K562 (cell line): ENCODE data around the gene ZNF541.

Experiments
- CBX1 ChIP-seq: sonication (generic); IDR thresholded peaks from 2 replicates; pipeline ENCODE4 v1.6.1; 2016; ENCODE audit warnings: antibody characterized with exemption, low read depth, mild to moderate bottlenecking
- CHD4 ChIP-seq: fragments of 200-600 bp; sonication (generic); IDR thresholded peaks from 3 replicates; pipeline ENCODE4 v1.6.1; 2012; ENCODE audit warnings: low read depth, mild to moderate bottlenecking, mixed read lengths, low read length, inconsistent platforms; ENCODE audit not compliant: insufficient read depth, insufficient replicate concordance, poor library complexity, severe bottlenecking
- ETV6 ChIP-seq, 3 experiments: fragments of 150-350 bp in 1 of 3; sonication (generic) in 1 of 3; formaldehyde crosslinking in 1 of 3; IDR thresholded peaks; 2 replicates each; pipeline versions ENCODE4 v1.6.1 to v1.8.0; 2014 to 2022; ENCODE audit warnings: borderline replicate concordance in 2 of 3, low read depth in 2 of 3, antibody characterized with exemption in 1 of 3, low read length in 1 of 3, mild to moderate bottlenecking in 1 of 3, missing genetic modification reagents in 1 of 3
- EZH2 ChIP-seq: IDR thresholded peaks from 2 replicates; pipeline ENCODE4 v1.6.1; 2012; ENCODE audit warnings: low read depth, mild to moderate bottlenecking, inconsistent platforms, low read length, borderline replicate concordance
- HCFC1 ChIP-seq: IDR thresholded peaks from 2 replicates; pipeline ENCODE4 v1.6.1; 2012; ENCODE audit warnings: low read depth, low read length, improper control_type of control experiment
- KDM1A ChIP-seq, 2 experiments: fragments of 450-650 bp; IDR thresholded peaks; 2 replicates each; pipeline ENCODE4 v1.6.1; 2016; ENCODE audit warnings: mild to moderate bottlenecking in 2 of 2
- NR1H2 ChIP-seq: sonication (generic); formaldehyde crosslinking; IDR thresholded peaks from 2 replicates; pipeline ENCODE4 v1.4.0; 2020; ENCODE audit warnings: mild to moderate bottlenecking, missing genetic modification reagents
- RAD21 ChIP-seq, 2 experiments: fragments of 250-450 bp in 1 of 2; fragments of 450-650 bp in 1 of 2; sonication (Bioruptor Pico) in 1 of 2; formaldehyde crosslinking in 1 of 2; IDR thresholded peaks in 1 of 2; conservative IDR thresholded peaks in 1 of 2; 2 replicates each; pipeline versions ENCODE4 v1.4.0 to v1.8.0; 2020 to 2022; ENCODE audit warnings: mild to moderate bottlenecking in 2 of 2, moderate library complexity in 1 of 2
- RBBP5 ChIP-seq: fragments of 200-600 bp; sonication (generic); IDR thresholded peaks from 2 replicates; pipeline ENCODE4 v1.6.1; 2012; ENCODE audit warnings: borderline replicate concordance, mild to moderate bottlenecking, low read length, control low read depth, inconsistent platforms; ENCODE audit not compliant: insufficient read depth, poor library complexity, severe bottlenecking
- SREBF2 ChIP-seq: sonication (generic); formaldehyde crosslinking; IDR thresholded peaks from 2 replicates; pipeline ENCODE4 v1.4.0; 2020; ENCODE audit warnings: mild to moderate bottlenecking, missing genetic modification reagents
- U2AF2 ChIP-seq: fragments of 200-400 bp; formaldehyde crosslinking; optimal IDR thresholded peaks from 2 replicates; pipeline ENCODE3; 2017; ENCODE audit warnings: low read depth, mild to moderate bottlenecking, low read length
- TF ChIP-seq, protein P1 (sequence below), 2 experiments: fragments of 450-650 bp; formaldehyde crosslinking in 1 of 2; IDR thresholded peaks; 2 replicates each; pipeline versions ENCODE4 v1.4.0 to v1.6.1; 2014 to 2020; ENCODE audit warnings: mild to moderate bottlenecking in 2 of 2, borderline replicate concordance in 1 of 2, low read depth in 1 of 2
- TF ChIP-seq, protein P2 (sequence below), 2 experiments: fragments of 450-650 bp; IDR thresholded peaks; 2 replicates each; pipeline ENCODE4 v1.6.1; 2016; ENCODE audit warnings: mild to moderate bottlenecking in 2 of 2, borderline replicate concordance in 1 of 2, low read depth in 1 of 2, moderate library complexity in 1 of 2

DNA sequence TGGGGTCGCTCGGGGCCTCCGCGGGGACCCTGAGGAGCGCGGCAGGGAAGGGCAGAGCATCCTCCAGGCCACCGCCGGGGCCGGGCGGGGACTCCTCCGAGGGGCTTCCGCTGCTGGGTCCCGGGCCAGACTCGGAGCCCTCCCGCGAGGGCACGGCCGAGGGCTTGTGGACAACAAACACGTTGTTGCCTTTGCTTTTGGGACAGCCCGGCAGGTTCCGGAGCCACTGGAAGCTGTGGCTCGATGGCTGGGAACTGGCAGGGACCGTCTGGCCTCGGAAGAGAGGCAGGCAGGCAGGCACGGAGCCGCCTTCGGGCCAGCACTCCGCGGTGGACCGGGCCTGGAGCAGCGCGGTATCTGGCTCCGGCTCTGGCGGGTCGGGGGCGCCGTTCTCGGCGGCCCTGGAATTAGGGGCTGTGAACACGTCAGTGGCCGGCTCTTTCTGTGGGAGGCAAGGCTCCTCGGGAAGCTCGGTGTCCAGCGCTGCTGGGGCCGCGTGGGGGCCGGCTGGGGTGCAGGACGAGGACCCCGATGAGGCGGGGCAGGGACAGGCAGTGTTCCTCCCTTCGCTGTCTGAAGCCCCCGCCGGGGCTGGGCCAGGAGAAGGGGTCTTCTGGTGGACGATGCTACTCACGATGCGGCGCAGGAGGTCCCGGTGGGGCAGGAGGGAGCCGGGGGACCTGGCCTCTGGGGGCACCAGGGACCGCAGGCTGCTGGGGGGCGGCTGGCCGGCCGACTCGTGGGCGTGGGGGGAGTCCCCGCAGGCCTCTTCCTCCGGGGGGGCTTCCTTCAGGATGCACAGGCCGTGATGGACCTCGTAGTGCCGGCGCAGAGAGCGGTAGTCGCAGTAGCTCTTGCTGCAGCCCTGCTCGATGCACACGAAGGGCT, 27.6 kb downstream of the ZNF541 start:
- TF ChIP-seq RBBP5 = no peak
- TF ChIP-seq EZH2 = no peak
- no peak for TF ChIP-seq SREBF2 (CRISPR knock-in tag)
- TF ChIP-seq, protein P1, sequence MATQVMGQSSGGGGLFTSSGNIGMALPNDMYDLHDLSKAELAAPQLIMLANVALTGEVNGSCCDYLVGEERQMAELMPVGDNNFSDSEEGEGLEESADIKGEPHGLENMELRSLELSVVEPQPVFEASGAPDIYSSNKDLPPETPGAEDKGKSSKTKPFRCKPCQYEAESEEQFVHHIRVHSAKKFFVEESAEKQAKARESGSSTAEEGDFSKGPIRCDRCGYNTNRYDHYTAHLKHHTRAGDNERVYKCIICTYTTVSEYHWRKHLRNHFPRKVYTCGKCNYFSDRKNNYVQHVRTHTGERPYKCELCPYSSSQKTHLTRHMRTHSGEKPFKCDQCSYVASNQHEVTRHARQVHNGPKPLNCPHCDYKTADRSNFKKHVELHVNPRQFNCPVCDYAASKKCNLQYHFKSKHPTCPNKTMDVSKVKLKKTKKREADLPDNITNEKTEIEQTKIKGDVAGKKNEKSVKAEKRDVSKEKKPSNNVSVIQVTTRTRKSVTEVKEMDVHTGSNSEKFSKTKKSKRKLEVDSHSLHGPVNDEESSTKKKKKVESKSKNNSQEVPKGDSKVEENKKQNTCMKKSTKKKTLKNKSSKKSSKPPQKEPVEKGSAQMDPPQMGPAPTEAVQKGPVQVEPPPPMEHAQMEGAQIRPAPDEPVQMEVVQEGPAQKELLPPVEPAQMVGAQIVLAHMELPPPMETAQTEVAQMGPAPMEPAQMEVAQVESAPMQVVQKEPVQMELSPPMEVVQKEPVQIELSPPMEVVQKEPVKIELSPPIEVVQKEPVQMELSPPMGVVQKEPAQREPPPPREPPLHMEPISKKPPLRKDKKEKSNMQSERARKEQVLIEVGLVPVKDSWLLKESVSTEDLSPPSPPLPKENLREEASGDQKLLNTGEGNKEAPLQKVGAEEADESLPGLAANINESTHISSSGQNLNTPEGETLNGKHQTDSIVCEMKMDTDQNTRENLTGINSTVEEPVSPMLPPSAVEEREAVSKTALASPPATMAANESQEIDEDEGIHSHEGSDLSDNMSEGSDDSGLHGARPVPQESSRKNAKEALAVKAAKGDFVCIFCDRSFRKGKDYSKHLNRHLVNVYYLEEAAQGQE (IDR thresholded peaks at IDR 0.05; ENCODE audit: borderline replicate concordance) = no peak
- TF ChIP-seq, protein P1 (CRISPR knock-in tag; IDR thresholded peaks at IDR 0.05; ENCODE audit: low read depth) = no peak
- no peak for TF ChIP-seq HCFC1
- no peak for TF ChIP-seq U2AF2
- TF ChIP-seq, protein P2, sequence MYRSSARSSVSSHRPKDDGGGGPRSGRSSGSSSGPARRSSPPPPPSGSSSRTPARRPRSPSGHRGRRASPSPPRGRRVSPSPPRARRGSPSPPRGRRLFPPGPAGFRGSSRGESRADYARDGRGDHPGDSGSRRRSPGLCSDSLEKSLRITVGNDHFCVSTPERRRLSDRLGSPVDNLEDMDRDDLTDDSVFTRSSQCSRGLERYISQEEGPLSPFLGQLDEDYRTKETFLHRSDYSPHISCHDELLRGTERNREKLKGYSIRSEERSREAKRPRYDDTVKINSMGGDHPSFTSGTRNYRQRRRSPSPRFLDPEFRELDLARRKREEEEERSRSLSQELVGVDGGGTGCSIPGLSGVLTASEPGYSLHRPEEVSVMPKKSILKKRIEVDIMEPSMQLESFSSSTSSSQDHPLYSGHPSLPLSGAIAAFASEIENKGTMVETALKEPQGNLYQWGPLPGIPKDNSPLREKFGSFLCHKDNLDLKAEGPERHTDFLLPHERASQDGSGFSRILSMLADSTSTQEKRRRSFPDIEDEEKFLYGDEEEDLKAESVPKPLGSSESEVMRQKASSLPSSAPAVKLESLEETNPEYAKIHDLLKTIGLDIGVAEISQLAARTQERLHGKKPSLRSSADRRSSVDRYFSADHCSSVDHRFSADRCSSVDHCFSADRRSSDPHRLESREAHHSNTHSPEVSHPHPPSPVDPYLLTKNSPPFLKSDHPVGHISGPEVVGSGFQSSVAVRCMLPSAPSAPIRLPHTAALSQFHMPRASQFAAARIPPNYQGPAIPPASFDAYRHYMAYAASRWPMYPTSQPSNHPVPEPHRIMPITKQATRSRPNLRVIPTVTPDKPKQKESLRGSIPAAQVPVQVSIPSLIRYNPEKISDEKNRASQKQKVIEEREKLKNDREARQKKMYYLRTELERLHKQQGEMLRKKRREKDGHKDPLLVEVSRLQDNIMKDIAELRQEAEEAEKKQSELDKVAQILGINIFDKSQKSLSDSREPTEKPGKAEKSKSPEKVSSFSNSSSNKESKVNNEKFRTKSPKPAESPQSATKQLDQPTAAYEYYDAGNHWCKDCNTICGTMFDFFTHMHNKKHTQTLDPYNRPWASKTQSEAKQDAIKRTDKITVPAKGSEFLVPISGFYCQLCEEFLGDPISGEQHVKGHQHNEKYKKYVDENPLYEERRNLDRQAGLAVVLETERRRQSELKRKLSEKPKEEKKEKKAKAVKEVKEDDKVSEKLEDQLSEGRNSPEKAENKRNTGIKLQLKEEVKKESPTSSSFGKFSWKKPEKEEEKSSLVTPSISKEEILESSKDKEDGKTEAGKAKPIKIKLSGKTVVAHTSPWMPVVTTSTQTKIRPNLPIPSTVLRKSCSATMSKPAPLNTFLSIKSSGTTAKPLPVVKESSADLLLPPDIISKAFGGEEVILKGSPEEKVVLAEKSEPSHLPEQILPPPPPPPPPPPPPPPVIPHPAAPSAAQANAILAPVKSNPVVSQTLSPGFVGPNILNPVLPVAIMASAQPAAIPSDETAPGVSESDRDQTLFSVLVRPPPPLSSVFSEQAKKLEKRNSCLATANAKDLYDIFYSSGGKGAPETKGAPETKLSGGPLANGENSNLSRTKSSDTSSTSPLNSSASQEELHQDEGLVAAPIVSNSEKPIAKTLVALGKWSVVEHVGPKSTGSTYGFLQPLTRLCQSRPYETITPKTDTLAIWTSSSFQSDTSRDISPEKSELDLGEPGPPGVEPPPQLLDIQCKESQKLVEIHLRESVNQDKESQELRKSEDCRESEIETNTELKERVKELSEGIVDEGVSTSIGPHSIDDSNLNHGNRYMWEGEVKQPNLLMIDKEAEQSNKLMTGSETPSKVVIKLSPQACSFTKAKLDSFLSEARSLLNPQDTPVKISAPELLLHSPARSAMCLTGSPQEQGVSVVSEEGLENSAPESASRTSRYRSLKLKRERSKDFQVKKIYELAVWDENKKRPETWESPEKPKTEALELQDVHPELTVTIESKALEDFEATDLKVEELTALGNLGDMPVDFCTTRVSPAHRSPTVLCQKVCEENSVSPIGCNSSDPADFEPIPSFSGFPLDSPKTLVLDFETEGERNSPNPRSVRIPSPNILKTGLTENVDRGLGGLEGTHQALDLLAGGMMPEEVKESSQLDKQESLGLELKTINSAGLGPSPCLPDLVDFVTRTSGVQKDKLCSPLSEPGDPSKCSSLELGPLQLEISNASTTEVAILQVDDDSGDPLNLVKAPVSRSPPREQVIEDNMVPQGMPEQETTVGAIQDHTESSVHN (IDR thresholded peaks at IDR 0.05; ENCODE audit: borderline replicate concordance in 1 of 2, low read depth in 1 of 2) = no peak
- TF ChIP-seq NR1H2 (CRISPR knock-in tag) = no peak
- no peak for TF ChIP-seq ETV6 (IDR thresholded peaks at IDR 0.05; ENCODE audit: borderline replicate concordance in 1 of 2, low read depth in 2 of 2, low read length in 1 of 2)
- TF ChIP-seq ETV6 (CRISPR knock-in tag; IDR thresholded peaks at IDR 0.05; ENCODE audit: borderline replicate concordance) = no peak
- no peak for TF ChIP-seq KDM1A (IDR thresholded peaks at IDR 0.05)
- no peak for TF ChIP-seq CHD4
- TF ChIP-seq CBX1 = no peak
- TF ChIP-seq RAD21 (CRISPR knock-in tag; conservative IDR thresholded peaks at IDR 0.05 in 1 of 2, IDR thresholded peaks at IDR 0.05 in 1 of 2) = no peak
